ENCODE results near the gene PIWIL4. TPM values are rescaled to one million over a fixed set of nuclear protein-coding genes. Genes with fewer than 3 reads are reported as not detected.

Gene PIWIL4
- total RNA-seq, 1 experiment from 2014 or later: 0.15 TPM

DNA sequence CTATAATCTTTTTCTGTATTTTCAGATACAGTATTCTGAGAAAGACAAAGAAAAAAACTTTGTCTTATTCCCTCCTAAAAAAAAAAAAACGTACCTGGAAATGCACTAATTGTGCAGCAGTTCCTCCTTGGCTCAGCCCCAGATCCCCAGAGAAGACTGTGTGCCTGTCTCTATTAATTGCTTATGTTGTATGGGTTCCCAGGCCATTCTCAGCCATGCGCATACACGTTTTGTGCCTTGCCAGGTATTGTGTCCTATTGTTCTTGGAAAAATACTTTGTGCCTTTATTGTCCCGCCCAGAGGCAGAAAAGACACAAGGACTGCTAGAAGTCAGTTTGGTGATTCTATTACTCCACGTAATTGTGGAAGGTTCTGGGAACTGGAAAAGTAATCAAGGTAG lies 91.2 kb downstream of the PIWIL4 start:
- no TSS peak for BruUV-seq (replicated peaks)
- TF ChIP-seq EZH2phosphoT487 (IDR thresholded peaks at IDR 0.05; ENCODE audit: borderline replicate concordance, low read length): no peak
- no peak for TF ChIP-seq EZH2 (IDR thresholded peaks at IDR 0.05; ENCODE audit: low read length, unreplicated experiment)
- TF ChIP-seq, protein P1, sequence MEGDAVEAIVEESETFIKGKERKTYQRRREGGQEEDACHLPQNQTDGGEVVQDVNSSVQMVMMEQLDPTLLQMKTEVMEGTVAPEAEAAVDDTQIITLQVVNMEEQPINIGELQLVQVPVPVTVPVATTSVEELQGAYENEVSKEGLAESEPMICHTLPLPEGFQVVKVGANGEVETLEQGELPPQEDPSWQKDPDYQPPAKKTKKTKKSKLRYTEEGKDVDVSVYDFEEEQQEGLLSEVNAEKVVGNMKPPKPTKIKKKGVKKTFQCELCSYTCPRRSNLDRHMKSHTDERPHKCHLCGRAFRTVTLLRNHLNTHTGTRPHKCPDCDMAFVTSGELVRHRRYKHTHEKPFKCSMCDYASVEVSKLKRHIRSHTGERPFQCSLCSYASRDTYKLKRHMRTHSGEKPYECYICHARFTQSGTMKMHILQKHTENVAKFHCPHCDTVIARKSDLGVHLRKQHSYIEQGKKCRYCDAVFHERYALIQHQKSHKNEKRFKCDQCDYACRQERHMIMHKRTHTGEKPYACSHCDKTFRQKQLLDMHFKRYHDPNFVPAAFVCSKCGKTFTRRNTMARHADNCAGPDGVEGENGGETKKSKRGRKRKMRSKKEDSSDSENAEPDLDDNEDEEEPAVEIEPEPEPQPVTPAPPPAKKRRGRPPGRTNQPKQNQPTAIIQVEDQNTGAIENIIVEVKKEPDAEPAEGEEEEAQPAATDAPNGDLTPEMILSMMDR (conservative IDR thresholded peaks at IDR 0.05; ENCODE audit: low read depth, low read length): no peak
- no peaks in the 10 kb centered on the region for H3K27me3 ChIP-seq (ENCODE audit: low read length)
- no peaks in the 10 kb centered on the region for H3K9me2 ChIP-seq (replicated peaks; ENCODE audit: low read length)
- H3K27ac ChIP-seq (ENCODE audit: low read length): no peak overlapping the region
- intact Hi-C loops (cut with micrococcal nuclease): no loop called here
- H2AFZ ChIP-seq (ENCODE audit: low read length): no peak overlapping the region
- CTCF ChIA-PET: no interaction called here
- no peak for DNase-seq
- H3K4me3 ChIP-seq (ENCODE audit: low read length): no peak overlapping the region
- H3K9me3 ChIP-seq (ENCODE audit: low read length): no peaks in the 10 kb centered on the region
- no peaks in the 10 kb centered on the region for H3K36me3 ChIP-seq (ENCODE audit: low read depth, low read length)
- H3K4me1 ChIP-seq (ENCODE audit: insufficient read depth, low read length): peaks cover 18% of the 10 kb centered on the region
- no peaks in the 10 kb centered on the region for H3K79me2 ChIP-seq (ENCODE audit: low read length)
- H3K9ac ChIP-seq (ENCODE audit: low read length): no peak overlapping the region
- H4K20me1 ChIP-seq (ENCODE audit: low read length): no peaks in the 10 kb centered on the region
- H3F3A ChIP-seq (ENCODE audit: low read length, unreplicated experiment): no peaks in the 10 kb centered on the region
- no peak overlapping the region for H3K4me2 ChIP-seq (ENCODE audit: low read length)
- POLR2A ChIA-PET (ENCODE audit: unreplicated experiment): no interaction called here
- no peak for ATAC-seq

- intact Hi-C loops (cut with micrococcal nuclease): no loop called here
- no peak for TF ChIP-seq EZH2phosphoT487 (IDR thresholded peaks at IDR 0.05; ENCODE audit: borderline replicate concordance, low read length)
- TF ChIP-seq, protein P1 (conservative IDR thresholded peaks at IDR 0.05; ENCODE audit: low read depth, low read length): no peak
- TF ChIP-seq EZH2 (IDR thresholded peaks at IDR 0.05; ENCODE audit: low read length, unreplicated experiment): no peak
- Histone ChIP-seq H3K36me3 (ENCODE audit: low read depth, low read length) (no peaks in the 10 kb centered on the region), H2AFZ (ENCODE audit: low read length) (no peak overlapping the region), H3F3A (ENCODE audit: low read length, unreplicated experiment) (no peaks in the 10 kb centered on the region), H3K9ac (ENCODE audit: low read length) (no peak overlapping the region), H3K4me1 (ENCODE audit: insufficient read depth, low read length) (peaks cover 20% of the 10 kb centered on the region), H3K79me2 (ENCODE audit: low read length) (no peaks in the 10 kb centered on the region), H4K20me1 (ENCODE audit: low read length) (no peaks in the 10 kb centered on the region), H3K9me3 (ENCODE audit: low read length) (no peaks in the 10 kb centered on the region), H3K27ac (ENCODE audit: low read length) (no peak overlapping the region), H3K9me2 (replicated peaks; ENCODE audit: low read length) (no peaks in the 10 kb centered on the region), H3K27me3 (ENCODE audit: low read length) (no peaks in the 10 kb centered on the region), H3K4me3 (ENCODE audit: low read length) (no peak overlapping the region), H3K4me2 (ENCODE audit: low read length) (no peak overlapping the region)
- CTCF ChIA-PET: no interaction called here
- no TSS peak for BruUV-seq (replicated peaks)
- no peak for ATAC-seq
- no peak for DNase-seq
- POLR2A ChIA-PET (ENCODE audit: unreplicated experiment): no interaction called here
Observed at GRCh38 chr11:94658888-94659287, 91.7 kb downstream of the PIWIL4 start.

DNA sequence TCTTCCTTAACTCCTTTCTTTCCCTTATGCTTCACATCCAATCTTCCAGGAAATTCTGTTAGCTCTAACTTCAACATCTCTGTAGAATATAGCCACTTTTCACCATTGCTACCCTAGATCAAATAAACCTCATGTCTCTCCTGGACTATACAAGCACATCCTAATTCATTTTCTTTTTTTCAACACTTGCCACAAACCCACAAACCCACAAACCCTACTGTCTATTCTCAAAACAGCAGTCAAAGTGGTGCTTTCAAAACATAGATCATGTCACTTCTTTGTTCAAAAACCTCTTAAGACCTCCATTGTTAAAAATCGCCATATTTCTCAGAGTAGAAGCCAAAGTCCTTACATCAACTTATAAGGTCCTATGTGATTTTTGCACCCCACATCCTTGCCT lies 94.3 kb downstream of the PIWIL4 start:
- no peak for ATAC-seq
- H3K9me2 ChIP-seq (replicated peaks; ENCODE audit: low read length): no peaks in the 10 kb centered on the region
- H3K4me1 ChIP-seq (ENCODE audit: insufficient read depth, low read length): peaks cover 33% of the 10 kb centered on the region
- H3K4me2 ChIP-seq (ENCODE audit: low read length): no peak overlapping the region
- no peak overlapping the region for H3K4me3 ChIP-seq (ENCODE audit: low read length)
- intact Hi-C loops (cut with micrococcal nuclease): loop anchor here (5.0 kb wide), 1 partner anchor 86 kb away; no protein-coding TSS in a partner anchor
- H3K36me3 ChIP-seq (ENCODE audit: low read depth, low read length): no peaks in the 10 kb centered on the region
- no peaks in the 10 kb centered on the region for H3F3A ChIP-seq (ENCODE audit: low read length, unreplicated experiment)
- TF ChIP-seq, protein P1 (conservative IDR thresholded peaks at IDR 0.05; ENCODE audit: low read depth, low read length): no peak
- TF ChIP-seq EZH2 (IDR thresholded peaks at IDR 0.05; ENCODE audit: low read length, unreplicated experiment): no peak
- no peak for TF ChIP-seq EZH2phosphoT487 (IDR thresholded peaks at IDR 0.05; ENCODE audit: borderline replicate concordance, low read length)
- H4K20me1 ChIP-seq (ENCODE audit: low read length): no peaks in the 10 kb centered on the region
- ChIA-PET POLR2A (ENCODE audit: unreplicated experiment) (interaction anchor here (0.6 kb wide), 1 partner anchor 76 kb away, joined by 3 read pairs; no protein-coding TSS in a partner anchor), CTCF (interaction anchor here (0.6 kb wide), 1 partner anchor 81 kb away, joined by 3 read pairs; no protein-coding TSS in a partner anchor)
- DNase-seq: no peak
- H3K27ac ChIP-seq (ENCODE audit: low read length): no peak overlapping the region
- H3K9ac ChIP-seq (ENCODE audit: low read length): no peak overlapping the region
- H3K27me3 ChIP-seq (ENCODE audit: low read length): no peaks in the 10 kb centered on the region
- no peaks in the 10 kb centered on the region for H3K79me2 ChIP-seq (ENCODE audit: low read length)
- no peak overlapping the region for H2AFZ ChIP-seq (ENCODE audit: low read length)
- no TSS peak for BruUV-seq (replicated peaks)
- no peaks in the 10 kb centered on the region for H3K9me3 ChIP-seq (ENCODE audit: low read length)
